Heart left ventricle (tissue), 16 donors: ENCODE data around the gene ELL3. TPM values are rescaled to one million over a fixed set of nuclear protein-coding genes. Genes with fewer than 3 reads are reported as not detected.
A peak's percentile ranks its signal among the peaks of the same experiment; 100 is the strongest.

Experiments used
- ATAC-seq, 4 donors: fragments of 200-7000 bp; cut with Tn5 transposase; one replicate each; pipeline ENCODE4 v1.9.1; 2020 to 2022; ENCODE audit warnings: moderate library complexity in 4 of 4, mild to moderate bottlenecking in 3 of 4, moderate number of reproducible peaks in 1 of 4
- DNase-seq, 5 donors: peaks; one replicate each; pipeline ENCODE4 v3.0.0-alpha.2; 2020
- H3K27ac ChIP-seq, 12 donors: fragments of 200-600 bp; sonication (generic) in 4 of 12; one replicate each; pipeline versions ENCODE4 v1.5.0 to v1.8.0; 2016 to 2022; ENCODE audit warnings: mild to moderate bottlenecking in 2 of 12
- H3K27me3 ChIP-seq, 9 donors: fragments of 200-600 bp; sonication (generic) in 2 of 9; one replicate each; pipeline versions ENCODE4 v1.5.1 to v1.8.0; 2016 to 2022; ENCODE audit warnings: mild to moderate bottlenecking in 3 of 9
- H3K36me3 ChIP-seq, 9 donors: fragments of 200-600 bp; sonication (generic) in 2 of 9; one replicate each; pipeline versions ENCODE4 v1.5.0 to v1.8.0; 2018 to 2022; ENCODE audit warnings: mild to moderate bottlenecking in 2 of 9
- H3K4me1 ChIP-seq, 12 donors: fragments of 200-600 bp; sonication (generic) in 4 of 12; one replicate each; pipeline versions ENCODE4 v1.5.0 to v1.8.0; 2016 to 2022; ENCODE audit warnings: mild to moderate bottlenecking in 3 of 12
- H3K4me3 ChIP-seq, 12 donors: fragments of 200-600 bp; sonication (generic) in 4 of 12; one replicate each; pipeline versions ENCODE4 v1.5.0 to v1.8.0; 2017 to 2022; ENCODE audit warnings: mild to moderate bottlenecking in 9 of 12, moderate library complexity in 4 of 12
- H3K9me3 ChIP-seq, 12 donors: fragments of 200-600 bp; sonication (generic) in 4 of 12; one replicate each; pipeline versions ENCODE4 v1.5.0 to v1.8.0; 2016 to 2022; ENCODE audit warnings: mild to moderate bottlenecking in 1 of 12
- POLR2A ChIP-seq, 2 donors: fragments of 450-650 bp; IDR thresholded peaks; one replicate each; pipeline ENCODE4 v1.6.1; 2017; ENCODE audit warnings: antibody characterized with exemption in 2 of 2, mild to moderate bottlenecking in 2 of 2, moderate library complexity in 2 of 2
- whole genome bisulfite sequencing, 4 donors: extraction: QIAGEN DNeasy Blood & Tissue Kit in 2 of 4; methylation state at CpG; one replicate each; pipeline versions ENCODE4 v1.1.5 to v1.1.7; 2013 to 2018; 5-methylcytosine and 5-hydroxymethylcytosine counted together
- intact Hi-C, 10 donors: fragments of 100-400 bp; cut with DNase I; formaldehyde crosslinking; loops; one replicate each; pipeline versions ENCODE4 v1.11.1 to v1.14.2; 2022
- polyA plus RNA-seq, 2 donors: library from polyadenylated mRNA; stranded (reverse); fragments of 200-250 nt; gene quantifications; one replicate each; pipeline ENCODE4 v1.2.3, GENCODE V29; 2013
- total RNA-seq, 9 donors: library from RNA; depleted of rRNA in 2 of 9; stranded (reverse); fragments of >200 nt in 2 of 9; fragmentation: NEBNext Ultra II Directional in 3 of 9; extraction: Animal tissue kit (Norgen Biotek cat#: 25700) in 3 of 9; gene quantifications; one replicate each; pipeline versions ENCODE4 v1.1.0 to v1.2.4, GENCODE V29; 2016 to 2023
- TF ChIP-seq, protein P1 (sequence below), 12 donors: fragments of 200-600 bp; sonication (generic) in 4 of 12; IDR thresholded peaks; one replicate each; pipeline versions ENCODE4 v1.5.0 to v1.8.0; 2018 to 2022; ENCODE audit warnings: antibody characterized with exemption in 12 of 12, mild to moderate bottlenecking in 5 of 12
- donor health status: ischemic (EF 13 %, LVEDD 7.1; RV severe dilation, severe dysfunction).
- donor health status: healthy with polysubstance abuse.
- donor health status: DM: no; HTN: yes; CAD: no.
- donor health status: DM: no; HTN: no; CAD: no.
- donor health status: ischemic (EF 25% LVEDD 6.9; RV normal size, moderate dysfunction).
- donor health status: ischemic (EF 25% LVEDD 5.7; RV mildly dilated, moderate dysfunction).
- donor health status: healthy.
- donor health status: DM: yes; HTN: yes; CAD: no.
- donor health status: ischemic (EF 35%, LVEDD 5.7; RV mildly dilated, moderate dysfunction).
- donor health status: nonischemic (EF 11% LVEDD 7.7; RV severe dilation, severe dysfunction).
- donor health status: DM: yes; HTN: yes; CAD: no.
- donor health status: PGD.
- donor health status: ischemic (EF 29% LVEDD 5.4; RV normal size, mild dysfunction).
- donor health status: nonischemic (EF 23%, LVEDD 6.1; RV moderate dilation, normal function).

The ELL3 gene
- total and polyA plus RNA-seq, 11 donors, result 0.35 to 6.3 (median 1.0) TPM

DNA sequence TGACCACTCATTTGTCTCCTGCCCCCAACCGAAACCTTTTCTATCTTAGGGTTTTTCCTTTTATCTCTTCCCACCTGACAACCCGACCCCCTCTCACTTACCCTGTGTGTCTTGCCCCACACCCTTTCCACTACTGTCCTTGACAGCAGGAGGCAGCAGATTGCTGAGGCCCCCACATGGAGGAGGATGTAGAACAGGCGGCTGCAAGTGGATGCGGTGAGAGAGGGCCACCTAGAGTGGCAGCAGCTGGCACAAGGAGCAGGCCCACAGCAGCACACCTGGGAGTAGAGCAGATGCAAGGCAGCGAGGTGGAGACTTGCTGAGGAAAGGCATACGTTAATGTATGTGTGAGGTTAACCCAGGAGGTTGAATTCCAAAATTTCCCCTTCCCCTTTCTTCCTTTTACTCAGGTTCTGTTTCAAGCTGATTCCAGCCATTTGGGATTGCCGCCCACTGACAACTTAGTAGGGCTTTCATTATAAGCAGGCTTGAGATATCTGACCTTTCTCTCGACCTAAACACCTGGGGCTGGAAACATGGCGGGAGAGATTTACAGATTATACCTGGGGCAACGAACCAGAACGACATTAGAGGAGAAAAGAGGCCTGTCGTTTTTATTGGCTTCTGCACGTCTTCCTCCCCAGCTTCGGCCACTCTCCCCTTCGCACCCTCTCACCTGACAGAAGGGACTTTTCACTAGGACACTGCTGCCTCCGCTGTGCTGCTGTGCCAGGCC lies 22.6 kb upstream of the ELL3 start:
- DNase-seq (no peak), ATAC-seq (no peak)
- intact Hi-C loops, result no loop called here
- Histone ChIP-seq H3K4me3 (peak overlapping the region in 1 of 12 donors; percentile 87), H3K27me3 (no peaks in the 10 kb centered on the region), H3K9me3 (no peaks in the 10 kb centered on the region), H3K36me3 (peaks cover 0 to 86% (median 76%) of the 10 kb centered on the region in 9 donors), H3K27ac (peak overlapping the region; percentile 76 to 95 (median 90)), H3K4me1 (peaks cover 4 to 62% (median 43%) of the 10 kb centered on the region in 12 donors)
- WGBS, 4 donors, result 85 to 92% (median 91%) methylated on average over 16 of the region's 16 CpGs
- TF ChIP-seq, protein P1, sequence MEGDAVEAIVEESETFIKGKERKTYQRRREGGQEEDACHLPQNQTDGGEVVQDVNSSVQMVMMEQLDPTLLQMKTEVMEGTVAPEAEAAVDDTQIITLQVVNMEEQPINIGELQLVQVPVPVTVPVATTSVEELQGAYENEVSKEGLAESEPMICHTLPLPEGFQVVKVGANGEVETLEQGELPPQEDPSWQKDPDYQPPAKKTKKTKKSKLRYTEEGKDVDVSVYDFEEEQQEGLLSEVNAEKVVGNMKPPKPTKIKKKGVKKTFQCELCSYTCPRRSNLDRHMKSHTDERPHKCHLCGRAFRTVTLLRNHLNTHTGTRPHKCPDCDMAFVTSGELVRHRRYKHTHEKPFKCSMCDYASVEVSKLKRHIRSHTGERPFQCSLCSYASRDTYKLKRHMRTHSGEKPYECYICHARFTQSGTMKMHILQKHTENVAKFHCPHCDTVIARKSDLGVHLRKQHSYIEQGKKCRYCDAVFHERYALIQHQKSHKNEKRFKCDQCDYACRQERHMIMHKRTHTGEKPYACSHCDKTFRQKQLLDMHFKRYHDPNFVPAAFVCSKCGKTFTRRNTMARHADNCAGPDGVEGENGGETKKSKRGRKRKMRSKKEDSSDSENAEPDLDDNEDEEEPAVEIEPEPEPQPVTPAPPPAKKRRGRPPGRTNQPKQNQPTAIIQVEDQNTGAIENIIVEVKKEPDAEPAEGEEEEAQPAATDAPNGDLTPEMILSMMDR (IDR thresholded peaks at IDR 0.05), result no peak
- TF ChIP-seq POLR2A (IDR thresholded peaks at IDR 0.05), result no peak

DNA sequence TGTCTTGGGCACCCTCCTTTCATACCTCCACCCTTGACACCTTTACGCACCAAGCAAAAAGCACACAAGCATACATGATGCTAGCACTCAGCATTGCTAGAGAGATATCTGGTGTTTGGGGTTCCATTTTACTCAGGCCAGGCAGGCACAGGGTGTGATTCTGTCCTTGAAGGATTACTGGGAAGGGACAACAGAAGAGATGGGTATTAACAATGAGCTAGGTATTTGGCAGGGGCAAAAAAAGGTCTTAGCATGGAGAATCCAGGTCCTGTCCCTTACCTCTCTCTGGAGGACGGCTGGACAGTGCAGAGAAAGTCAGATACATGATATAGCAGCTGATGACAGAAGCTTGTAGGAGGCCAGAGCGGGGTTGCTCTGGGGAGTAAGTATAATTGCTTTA lies 19.8 kb upstream of the ELL3 start:
- DNase-seq (no peak), ATAC-seq (no peak)
- TF ChIP-seq POLR2A (IDR thresholded peaks at IDR 0.05), result no peak
- TF ChIP-seq, protein P1 (IDR thresholded peaks at IDR 0.05), result no peak
- H3K27ac ChIP-seq, result no peak overlapping the region
- intact Hi-C loops, result no loop called here
- H3K27me3 ChIP-seq, result no peaks in the 10 kb centered on the region
- 77 to 84% (median 82%) methylated on average over 3 of the region's 3 CpGs for WGBS, 4 donors
- no peak overlapping the region for H3K4me3 ChIP-seq
- peaks cover 4 to 77% (median 56%) of the 10 kb centered on the region in 12 donors for H3K4me1 ChIP-seq
- peaks cover 0 to 73% (median 61%) of the 10 kb centered on the region in 9 donors for H3K36me3 ChIP-seq
- H3K9me3 ChIP-seq, result no peaks in the 10 kb centered on the region

DNA sequence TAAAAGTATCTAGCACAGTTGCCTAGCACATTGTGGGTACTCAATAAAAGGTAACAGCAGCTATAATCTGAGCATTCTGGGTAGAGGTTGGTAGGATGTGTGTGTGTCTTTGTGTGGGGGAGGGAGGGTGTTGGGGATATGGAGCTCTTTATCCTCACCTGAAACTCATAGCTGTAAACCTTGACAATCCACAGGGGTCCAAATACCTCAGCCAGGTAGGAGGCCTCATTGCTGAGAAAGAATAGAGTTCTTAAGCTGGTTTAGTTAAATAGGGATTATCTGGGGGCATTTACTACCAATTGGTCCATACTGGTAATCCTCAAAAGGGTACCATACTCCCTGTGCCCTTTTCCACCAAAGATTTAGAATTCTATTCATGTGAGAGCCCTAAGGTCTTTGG lies 19.2 kb upstream of the ELL3 start:
- H3K9me3 ChIP-seq, result no peaks in the 10 kb centered on the region
- no peak for DNase-seq
- intact Hi-C loops, result no loop called here
- H3K27me3 ChIP-seq, result no peaks in the 10 kb centered on the region
- peaks cover 0 to 69% (median 58%) of the 10 kb centered on the region in 9 donors for H3K36me3 ChIP-seq
- H3K4me1 ChIP-seq, result peaks cover 4 to 75% (median 54%) of the 10 kb centered on the region in 12 donors
- H3K27ac ChIP-seq, result no peak overlapping the region
- ATAC-seq, result no peak
- TF ChIP-seq, protein P1 (IDR thresholded peaks at IDR 0.05), result no peak
- no peak for TF ChIP-seq POLR2A (IDR thresholded peaks at IDR 0.05)
- no peak overlapping the region for H3K4me3 ChIP-seq

DNA sequence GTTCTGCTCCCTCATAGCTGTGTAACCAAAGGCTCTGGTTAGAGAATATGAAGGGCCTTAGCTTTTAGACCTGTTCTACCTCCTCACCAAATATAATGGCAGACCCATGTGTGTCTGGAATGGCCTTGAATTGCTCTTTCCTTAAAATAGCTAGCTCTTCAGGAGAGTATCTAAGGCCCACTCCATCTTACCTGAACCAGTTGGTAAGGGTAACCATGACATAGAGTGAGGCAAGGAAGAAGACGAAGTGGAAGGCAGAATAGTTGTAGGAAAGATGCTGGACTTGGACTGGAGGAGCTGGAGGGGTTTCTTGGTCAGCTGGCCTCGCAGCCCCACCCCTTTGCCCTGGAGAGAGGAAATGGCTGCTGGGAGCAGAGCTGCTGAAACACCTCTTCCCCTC lies 18.4 kb upstream of the ELL3 start:
- no peak for DNase-seq
- peaks cover 0 to 69% (median 58%) of the 10 kb centered on the region in 9 donors for H3K36me3 ChIP-seq
- no peak overlapping the region for H3K4me3 ChIP-seq
- peaks cover 4 to 71% (median 52%) of the 10 kb centered on the region in 12 donors for H3K4me1 ChIP-seq
- no peak for TF ChIP-seq POLR2A (IDR thresholded peaks at IDR 0.05)
- TF ChIP-seq, protein P1 (IDR thresholded peaks at IDR 0.05), result no peak
- H3K9me3 ChIP-seq, result no peaks in the 10 kb centered on the region
- no peaks in the 10 kb centered on the region for H3K27me3 ChIP-seq
- intact Hi-C loops, result no loop called here
- H3K27ac ChIP-seq, result peak overlapping the region in 9 of 12 donors; percentile 3 to 100 (median 95)
- 79 to 96% (median 88%) methylated on average over 2 of the region's 2 CpGs for WGBS, 4 donors
- ATAC-seq, result no peak
